HG03439 (cell line): ENCODE results near the gene PF4V1.

Experiments
- ATAC-seq: cut with Tn5 transposase; IDR thresholded peaks from one replicate; pipeline ENCODE4 v1.9.1; 2021; ENCODE audit warnings: mild to moderate bottlenecking, moderate library complexity; ENCODE audit not compliant: unreplicated experiment

The PF4V1 gene, protein sequence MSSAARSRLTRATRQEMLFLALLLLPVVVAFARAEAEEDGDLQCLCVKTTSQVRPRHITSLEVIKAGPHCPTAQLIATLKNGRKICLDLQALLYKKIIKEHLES

DNA sequence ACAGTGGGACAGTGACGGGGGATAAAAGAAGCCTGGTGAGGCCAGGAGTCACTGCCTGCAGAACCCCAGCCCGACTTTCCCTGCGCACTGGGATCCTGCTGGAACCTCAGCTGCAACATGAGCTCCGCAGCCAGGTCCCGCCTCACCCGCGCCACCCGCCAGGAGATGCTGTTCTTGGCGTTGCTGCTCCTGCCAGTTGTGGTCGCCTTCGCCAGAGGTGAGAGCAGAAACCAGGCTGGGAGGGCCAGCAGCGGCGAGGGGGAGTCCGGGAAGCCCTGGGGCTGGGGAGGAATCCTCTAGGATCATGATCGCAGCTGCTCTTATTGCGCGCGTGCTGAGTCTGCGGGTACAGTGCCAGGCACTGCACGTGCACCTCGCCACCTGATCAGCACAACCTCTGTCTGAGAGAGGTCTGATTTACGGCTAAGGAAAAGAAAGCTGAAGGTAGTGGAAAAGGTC lies at the start of gene PF4V1:
Gene PF4V1 (plus strand): TSS at position 51 of the 459 bp plus-strand sequence. CDS start 67 bp downstream, at position 118.
- ATAC-seq = no peak

DNA sequence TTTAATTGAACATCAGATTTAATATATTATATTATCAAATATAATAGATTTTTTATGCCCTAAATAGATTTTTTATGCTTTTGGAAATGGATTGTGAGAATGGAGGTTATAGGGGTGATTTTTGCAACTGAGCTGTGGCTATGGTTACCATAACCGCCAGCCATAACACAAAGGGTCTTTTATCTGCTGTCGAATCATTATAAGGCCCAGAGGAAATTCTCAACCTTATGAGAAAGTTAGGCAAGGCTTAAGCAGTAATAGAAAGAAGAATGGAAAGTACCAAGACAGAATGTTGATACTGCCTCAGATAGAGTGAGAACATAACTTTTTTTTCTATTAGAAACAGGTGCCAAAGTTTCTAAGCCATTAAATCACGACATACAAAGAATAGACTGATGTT lies 42.9 kb upstream of the PF4V1 start:
- ATAC-seq = no peak

DNA sequence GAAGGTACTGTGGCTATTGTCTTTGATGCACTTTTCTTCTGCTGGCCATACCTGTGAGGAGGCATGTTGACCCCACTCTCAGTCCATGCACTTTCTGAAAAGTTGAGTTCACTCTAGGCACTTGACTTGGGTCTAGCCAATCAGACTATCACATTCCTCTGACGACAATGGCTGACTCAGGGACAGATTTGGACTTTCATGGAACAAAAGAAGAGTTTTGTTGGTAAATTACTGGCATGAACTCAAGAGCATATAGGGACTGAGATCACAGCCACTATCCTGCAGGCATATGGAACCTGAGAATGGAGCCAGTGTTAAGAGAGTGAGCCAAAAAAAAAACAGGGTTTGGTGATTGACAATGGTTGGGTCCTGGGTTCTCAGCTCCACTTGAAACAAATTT lies 41.3 kb upstream of the PF4V1 start:
- no peak for ATAC-seq

DNA sequence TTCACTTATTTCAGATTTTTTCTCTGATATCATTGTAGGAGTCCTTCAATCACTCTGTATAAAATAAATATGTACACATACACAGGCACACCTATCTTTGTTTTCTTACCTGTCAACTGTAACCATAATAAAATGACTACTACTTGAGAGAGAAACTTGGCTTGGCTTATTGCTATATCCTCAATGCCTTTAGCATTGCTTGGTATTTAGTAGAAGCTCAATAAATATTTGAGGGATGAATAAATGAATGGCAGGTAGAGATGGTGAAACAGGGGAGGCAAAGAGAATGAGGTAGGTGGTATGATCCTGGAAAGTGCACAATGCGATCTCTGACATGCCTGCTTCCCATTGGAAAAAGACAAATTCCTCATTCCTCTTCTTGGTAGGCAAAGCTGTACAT lies 38.4 kb upstream of the PF4V1 start:
- ATAC-seq = no peak

DNA sequence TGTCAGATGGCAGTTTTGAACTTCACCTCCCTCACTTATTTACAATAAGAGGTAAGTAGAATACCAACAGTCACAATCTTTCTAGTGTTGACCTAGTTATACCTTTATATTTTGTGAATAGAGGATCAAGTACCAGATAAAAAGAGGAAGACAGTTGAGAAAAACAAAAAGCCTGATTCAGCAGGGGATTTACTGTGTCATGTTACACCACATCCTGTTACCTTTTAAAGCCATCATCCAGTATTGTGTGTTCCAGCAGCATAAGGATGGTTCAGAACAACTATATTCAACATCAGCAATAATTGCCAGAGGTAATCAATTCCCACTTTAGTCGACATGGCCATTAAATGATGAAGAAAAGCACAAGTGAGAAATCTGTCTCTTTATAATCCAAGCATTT lies 38.0 kb upstream of the PF4V1 start:
- no peak for ATAC-seq

DNA sequence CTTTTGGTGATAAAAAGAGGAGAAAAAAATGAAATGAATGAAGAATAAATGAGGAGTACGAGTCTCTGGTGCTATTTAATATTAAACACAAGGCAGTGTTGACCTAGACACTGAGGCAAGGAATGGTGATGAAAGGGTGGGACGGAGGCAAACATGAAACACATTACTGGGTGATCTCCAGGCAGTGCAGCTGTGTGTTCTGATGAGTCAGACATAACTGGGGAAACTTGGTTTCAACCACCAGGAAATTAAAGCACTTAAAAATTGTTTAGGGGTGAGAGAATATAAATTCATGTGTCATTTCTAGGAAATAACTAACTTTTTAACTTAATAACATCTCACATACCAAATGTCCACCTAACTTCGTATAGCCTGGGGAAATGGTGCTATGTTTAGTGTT lies 36.3 kb upstream of the PF4V1 start:
- ATAC-seq = no peak

DNA sequence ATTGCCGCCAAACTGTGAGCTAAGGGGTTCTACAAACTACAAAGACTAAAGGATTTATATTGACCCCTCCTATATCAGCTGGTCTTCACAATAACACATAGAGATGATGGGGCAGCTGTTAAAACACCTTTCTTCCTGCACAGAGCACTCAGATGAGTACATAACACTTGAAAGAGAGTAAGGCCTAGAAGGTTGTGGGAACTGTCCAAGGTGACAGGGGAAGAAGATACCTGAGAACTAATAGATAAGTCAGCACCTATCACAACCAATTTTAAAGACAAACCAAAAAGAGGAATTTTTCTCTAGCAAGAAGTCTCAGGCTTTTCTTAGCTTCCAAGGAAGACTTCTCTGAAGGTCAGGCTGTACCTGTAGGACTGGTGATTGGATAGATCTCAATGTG lies 35.8 kb upstream of the PF4V1 start:
- no peak for ATAC-seq

DNA sequence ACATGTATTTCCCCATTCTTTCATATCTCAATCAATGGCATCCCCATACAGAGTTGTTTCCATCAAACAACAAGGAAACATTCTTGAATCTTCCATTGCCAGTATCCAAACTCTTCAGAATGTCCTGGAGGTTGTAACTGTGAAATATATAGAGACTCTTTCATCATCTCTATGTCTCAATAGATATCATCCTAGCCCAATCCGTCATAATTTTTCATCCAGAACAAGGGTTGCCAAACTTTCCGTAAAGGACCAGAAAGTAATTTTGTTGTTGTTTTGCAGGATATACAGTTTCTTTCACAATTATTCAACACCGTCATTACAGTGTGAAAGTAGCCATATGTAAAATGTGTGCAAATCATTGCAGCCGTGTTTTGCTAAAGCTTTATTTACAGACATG lies 31.8 kb upstream of the PF4V1 start:
- no peak for ATAC-seq

DNA sequence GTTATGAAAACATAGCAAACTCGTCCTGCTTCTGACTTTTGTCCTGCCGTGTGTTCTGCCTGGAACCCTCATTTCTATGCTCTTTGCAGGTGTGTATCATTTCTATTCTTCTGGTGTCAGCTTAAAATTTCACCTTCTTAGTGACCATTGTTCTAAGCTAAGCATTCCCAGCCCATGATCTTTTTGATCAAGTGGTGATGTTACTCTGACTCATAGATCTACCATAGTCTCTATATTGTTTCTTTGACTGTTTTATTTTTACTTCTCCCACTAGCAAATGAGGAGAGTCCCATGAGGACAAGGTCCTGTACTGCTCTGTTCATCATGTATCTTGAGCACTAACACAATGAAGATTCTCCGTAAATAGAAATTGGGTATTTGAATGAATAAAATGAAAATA lies 30.7 kb upstream of the PF4V1 start:
- no peak for ATAC-seq

DNA sequence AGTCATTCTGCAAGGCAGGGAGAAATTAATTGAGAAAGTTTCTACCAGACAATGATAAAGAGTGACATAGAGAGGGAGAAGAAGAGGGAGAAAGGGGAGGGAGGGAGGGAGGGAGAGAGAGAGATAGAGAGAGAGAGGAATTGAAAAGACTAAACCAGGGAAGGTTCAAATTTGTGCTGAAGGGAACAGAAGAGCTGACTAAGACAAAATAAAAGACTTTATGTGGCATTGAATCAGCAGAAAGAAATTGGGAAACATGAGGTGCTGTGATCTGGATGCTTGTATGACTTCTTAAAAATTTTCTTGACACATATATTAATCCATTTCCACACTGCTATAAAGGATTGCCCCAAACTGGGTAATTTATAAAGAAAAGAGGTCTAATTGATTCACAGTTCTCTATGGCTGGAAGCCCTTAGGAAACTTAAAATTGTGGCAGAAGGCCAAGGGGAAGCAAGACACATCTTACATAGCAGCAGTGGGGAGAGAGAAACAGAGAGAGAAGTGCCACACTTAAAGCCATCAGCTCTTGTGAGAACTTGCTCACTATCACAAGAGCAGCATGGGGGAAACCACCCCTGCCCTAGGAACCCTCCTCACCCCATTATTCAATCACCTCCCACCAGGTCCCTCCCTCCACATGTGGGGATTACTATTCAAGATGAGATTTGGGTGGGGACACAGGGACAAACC lies 30.1 kb upstream of the PF4V1 start:
- ATAC-seq = no peak

DNA sequence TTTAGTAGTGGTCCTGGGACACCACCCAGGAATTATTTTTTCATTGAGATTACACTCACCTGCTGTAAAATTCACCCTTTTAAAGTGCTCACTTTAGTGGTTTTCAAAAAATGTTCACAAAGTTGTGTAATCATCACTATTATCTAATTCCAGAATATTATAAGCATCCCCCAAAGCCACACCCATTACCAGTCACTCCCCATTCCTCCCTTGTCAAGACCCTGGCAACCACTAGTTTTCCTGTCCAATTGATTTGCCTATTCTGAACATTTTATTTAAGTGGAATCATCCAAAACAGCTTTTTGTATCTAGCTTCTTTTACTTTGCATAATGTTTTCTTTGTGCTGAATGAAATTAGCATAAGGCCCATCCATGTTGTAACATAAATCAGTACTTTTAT lies 29.3 kb upstream of the PF4V1 start:
- ATAC-seq = no peak

DNA sequence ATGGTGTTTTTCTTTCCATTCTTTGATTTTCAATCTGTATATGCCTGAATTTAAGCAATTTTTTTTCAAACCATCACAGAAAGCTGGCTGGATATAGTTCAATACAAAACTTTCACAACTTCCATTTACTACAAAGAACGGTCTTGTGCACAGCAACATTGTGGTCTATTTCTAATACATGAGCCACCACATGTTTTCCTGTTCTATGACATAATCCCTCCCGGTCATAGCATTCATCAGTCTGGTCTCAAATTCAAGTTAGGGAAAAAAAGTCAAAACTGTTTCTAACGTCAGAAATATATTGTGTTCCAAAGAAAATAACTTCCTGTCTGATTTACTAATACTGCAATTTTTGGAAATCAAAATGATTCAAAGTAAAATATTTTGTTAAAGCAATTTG lies 24.1 kb upstream of the PF4V1 start:
- ATAC-seq = no peak

DNA sequence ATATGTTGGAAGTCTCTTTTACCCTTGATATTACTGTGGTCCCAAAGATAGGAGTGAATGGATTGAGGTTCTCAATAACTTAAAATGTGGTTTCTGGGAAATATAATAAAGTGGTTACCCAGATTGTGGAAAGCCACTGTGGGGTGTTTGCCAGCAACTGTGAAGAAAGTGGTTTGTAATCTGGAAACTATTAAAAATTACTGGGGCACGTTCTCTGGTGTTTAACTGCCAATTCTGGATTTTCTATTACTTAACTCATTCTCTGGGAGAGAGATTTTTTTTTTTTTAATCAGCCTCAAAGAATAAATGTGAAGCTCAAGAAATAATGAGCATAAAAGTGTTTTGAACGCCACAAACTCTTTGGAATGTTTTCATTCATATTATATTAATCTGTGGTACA lies 21.5 kb upstream of the PF4V1 start:
- no peak for ATAC-seq

DNA sequence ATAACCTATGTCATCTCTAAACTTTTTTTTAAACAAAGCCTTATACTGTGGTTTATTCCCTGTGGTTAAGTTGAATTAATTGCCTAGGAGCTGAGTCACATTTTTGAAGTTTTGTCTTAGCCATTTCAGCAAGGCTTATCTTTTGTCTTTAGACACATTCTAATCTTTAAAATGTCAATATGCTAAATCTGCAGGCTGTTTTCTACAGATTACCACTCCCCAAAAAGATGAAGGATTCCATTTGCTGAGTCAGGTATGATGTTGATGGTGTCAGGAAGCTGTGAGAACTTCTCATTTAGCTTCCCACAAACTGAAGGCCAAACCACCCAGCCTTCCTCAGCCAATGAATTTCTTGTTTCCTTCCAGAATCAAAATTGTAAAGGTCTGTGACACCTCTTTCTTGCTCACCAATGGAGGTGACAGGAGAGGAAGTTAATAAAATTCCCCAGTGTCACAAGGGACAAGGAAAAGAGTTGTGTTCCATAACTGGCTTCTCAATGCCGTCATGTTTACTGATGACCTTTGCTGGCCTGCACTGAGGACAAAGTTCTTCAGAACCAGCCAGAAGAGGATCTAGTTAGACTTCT lies 20.4 kb upstream of the PF4V1 start:
- no peak for ATAC-seq

DNA sequence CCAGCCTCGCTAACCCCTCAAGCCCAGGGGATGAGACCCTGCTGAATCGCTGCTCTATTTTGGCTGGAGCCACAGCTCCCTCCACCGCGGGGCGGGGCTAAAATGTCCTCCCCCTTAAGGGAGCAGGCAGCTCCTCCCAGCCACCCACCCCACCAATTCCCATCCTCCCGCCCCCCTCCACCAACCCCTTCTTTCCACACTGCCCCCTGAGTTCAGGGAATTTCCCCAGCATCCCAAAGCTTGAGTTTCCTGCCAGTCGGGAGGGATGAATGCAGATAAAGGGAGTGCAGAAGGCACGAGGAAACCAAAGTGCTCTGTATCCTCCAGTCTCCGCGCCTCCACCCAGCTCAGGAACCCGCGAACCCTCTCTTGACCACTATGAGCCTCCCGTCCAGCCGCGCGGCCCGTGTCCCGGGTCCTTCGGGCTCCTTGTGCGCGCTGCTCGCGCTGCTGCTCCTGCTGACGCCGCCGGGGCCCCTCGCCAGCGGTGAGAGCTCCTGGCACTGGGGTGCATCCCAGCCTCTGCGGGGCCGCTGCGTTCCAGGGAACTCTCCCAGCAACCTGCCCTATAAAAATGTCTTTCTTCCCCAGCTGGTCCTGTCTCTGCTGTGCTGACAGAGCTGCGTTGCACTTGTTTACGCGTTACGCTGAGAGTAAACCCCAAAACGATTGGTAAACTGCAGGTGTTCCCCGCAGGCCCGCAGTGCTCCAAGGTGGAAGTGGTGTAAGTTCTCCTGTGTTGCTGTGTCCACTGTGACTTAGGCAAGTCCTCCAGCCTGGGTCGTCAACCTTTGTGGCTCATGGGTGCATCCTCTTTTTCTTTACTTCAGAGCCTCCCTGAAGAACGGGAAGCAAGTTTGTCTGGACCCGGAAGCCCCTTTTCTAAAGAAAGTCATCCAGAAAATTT lies 16.5 kb upstream of the PF4V1 start, which contains the start of gene CXCL6:
Gene CXCL6 (plus strand): TSS at position 306 of the 907 bp plus-strand sequence. CDS start 73 bp downstream, at position 379.
- no peak for ATAC-seq

DNA sequence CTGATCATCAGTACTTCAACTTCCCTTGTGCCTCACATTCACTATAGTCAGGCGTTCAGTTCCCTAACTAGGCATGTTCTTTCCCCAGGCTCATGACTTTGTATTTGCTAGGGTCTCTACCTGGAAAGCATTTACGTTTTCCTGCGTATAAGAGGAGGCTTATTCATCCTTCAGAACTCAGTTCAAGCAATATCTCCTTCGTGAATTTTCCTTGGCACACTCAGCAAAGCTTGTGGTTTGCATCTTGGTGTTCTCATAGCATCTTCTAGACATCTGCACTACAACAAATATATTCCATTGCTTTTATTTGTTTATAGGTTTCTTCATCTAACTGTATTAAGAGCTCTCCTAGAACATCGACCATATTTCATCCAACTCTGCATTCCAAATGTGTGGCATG lies 14.0 kb upstream of the PF4V1 start:
- ATAC-seq = no peak

DNA sequence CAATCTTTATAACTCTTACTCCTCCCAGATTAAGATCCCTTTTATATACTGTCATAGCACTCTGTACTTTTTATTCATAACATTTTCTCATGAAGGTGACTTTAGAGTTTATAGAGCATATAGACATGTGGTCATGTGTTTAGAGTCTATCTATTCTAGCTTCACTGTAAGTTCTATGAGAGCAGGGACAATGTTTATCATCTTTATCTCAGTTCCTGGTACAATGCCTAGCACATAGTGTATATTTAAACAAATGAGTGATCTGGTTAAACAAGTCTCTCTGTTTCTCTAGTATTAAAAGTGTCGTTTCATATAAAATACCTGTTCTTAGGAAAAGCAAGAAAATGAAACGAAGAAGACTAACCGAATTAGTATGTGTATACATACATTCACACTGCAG lies 13.4 kb upstream of the PF4V1 start:
- no peak for ATAC-seq

DNA sequence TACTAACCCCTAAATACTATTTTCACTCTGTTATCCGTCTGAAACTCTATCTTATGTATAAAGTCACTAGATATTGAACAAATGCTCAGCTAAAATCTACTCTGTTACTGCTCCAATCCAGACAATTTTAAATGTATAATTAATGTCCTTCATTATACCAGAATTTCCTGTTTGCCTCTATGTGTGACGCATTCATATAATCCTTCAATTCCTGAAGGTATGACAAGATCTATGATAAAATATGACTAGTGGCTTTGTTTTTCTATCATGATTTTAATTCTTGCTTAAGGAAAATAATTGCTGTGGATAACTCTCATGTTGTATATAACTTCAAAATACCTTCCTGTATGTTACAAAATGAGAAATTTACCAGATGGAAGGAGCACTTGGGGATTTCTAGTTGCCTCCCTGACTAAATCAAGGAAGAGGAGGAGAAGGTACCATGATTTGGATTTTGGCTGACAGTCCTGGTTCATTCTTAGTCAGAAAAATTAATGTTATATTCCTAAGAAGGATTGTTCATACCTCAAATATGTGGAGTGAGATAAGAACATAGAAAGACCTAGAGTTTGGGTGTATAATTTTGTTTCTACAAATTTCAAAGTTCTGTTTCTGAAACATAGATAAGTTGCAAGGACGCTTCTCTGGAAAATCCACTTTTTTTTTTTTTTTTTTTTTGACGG lies 11.7 kb upstream of the PF4V1 start:
- no peak for ATAC-seq

DNA sequence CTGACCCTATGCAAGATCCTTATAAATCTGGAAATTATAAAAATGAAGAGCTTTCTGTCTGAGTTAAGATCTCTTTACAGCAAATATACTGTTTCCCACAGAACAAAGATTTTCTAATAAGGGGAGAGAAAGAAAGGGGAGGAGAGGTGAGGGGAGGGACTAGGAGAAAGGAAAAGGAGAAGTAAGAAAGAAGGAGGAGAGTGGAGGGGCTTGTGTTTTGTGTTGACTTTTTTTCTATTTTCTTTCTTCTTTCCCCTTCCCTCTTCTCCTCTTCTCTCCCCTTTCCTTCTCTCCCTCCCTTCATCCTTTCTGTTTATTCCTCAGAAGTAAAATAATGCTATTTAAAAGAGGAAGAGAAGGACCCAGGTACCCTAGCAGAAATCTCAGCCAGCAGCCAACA lies 10.4 kb upstream of the PF4V1 start:
- no peak for ATAC-seq

DNA sequence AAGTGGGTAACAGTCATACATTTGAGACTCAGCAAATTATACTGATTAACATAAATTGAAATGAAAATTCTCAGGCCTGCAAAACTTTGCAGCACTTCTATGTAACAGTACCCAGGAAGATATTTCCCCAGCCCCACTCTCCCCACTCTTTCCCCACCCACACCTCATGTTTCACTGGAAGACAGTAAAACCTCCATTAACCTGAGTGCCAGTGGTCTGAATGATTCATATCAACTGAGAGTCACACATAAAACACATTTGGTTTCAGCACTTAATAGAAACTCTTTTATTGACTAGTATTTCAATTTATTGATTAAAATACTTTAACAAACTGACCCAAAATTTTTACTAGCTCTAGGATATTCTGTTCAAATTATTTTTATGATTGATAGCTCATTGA lies 9.7 kb upstream of the PF4V1 start:
- ATAC-seq = no peak

DNA sequence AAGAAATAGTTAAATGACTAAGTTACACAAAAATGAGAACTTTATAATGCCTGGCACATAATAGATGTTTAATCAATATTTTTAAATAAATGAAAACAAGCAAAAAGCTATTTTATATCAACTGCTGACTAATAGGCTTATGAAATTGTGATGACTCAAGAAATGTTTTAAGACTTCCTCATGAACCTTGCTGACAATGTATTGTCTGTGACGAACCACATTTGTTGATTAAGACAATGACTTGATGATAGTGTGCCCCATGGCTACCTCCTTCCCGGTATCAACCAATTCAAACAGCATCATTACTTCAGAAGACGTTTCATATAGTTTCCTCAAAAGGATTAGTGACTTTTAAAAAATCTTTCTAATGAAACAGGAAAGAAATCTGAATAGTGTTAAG lies 8.8 kb upstream of the PF4V1 start:
- no peak for ATAC-seq
